D721Med (cell line): ENCODE data around the gene NPNT.
"Not testable (repeated sequence)": the region's sequence is repeated elsewhere in the genome, so short reads cannot be mapped to it uniquely, and the experiment has no call there.

ENCODE experiments used
- DNase-seq: peaks from one replicate; pipeline ENCODE4 v3.0.0; 2011; ENCODE audit warnings: low spot score; ENCODE audit not compliant: insufficient read length
- FAIRE-seq: peaks from 2 replicates; lab custom pipeline; 2011; peaks lifted over from hg19 to GRCh38; lab: Jason Lieb, UNC
- TF ChIP-seq, protein P1 (sequence below): IDR thresholded peaks from 2 replicates; pipeline ENCODE4 v1.5.1; 2012; ENCODE audit warnings: mild to moderate bottlenecking, control low read depth; ENCODE audit not compliant: insufficient read depth; ENCODE audit errors: missing control alignments

Gene NPNT

GRCh38 chr4:105894660-105895582 lies at the start of gene NPNT:
NPNT (plus strand) TSS chr4:105895471; CDS start chr4:105895653, 182 bp downstream.
- TF ChIP-seq, protein P1, sequence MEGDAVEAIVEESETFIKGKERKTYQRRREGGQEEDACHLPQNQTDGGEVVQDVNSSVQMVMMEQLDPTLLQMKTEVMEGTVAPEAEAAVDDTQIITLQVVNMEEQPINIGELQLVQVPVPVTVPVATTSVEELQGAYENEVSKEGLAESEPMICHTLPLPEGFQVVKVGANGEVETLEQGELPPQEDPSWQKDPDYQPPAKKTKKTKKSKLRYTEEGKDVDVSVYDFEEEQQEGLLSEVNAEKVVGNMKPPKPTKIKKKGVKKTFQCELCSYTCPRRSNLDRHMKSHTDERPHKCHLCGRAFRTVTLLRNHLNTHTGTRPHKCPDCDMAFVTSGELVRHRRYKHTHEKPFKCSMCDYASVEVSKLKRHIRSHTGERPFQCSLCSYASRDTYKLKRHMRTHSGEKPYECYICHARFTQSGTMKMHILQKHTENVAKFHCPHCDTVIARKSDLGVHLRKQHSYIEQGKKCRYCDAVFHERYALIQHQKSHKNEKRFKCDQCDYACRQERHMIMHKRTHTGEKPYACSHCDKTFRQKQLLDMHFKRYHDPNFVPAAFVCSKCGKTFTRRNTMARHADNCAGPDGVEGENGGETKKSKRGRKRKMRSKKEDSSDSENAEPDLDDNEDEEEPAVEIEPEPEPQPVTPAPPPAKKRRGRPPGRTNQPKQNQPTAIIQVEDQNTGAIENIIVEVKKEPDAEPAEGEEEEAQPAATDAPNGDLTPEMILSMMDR, result no peak
- no peak for FAIRE-seq
- peak; percentile 11 for DNase-seq

- TF ChIP-seq, protein P1, result no peak
- DNase-seq (no peak), FAIRE-seq (no peak)
Observed at GRCh38 chr4:105845559-105845958, 49.7 kb upstream of the NPNT start.

DNA sequence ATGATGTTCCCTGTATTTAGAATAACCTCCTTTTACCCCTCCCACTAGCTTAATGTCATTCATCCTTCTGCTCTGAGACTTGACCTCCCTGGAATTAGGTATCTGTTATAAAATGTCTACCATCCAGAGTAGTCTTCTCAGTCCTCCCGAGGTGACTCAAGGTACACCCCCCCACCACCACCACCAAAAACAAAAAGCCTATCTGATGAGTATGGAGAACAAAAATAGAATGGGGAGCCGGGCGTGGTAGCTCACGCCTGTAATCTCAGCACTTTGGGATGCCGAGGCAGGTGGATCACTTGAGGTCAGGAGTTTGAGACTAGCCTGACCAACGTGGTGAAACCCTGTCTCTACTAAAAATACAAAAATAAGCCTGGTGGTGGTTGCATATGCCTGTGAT lies 46.9 kb upstream of the NPNT start:
- not testable (repeated sequence) for DNase-seq, FAIRE-seq

DNA sequence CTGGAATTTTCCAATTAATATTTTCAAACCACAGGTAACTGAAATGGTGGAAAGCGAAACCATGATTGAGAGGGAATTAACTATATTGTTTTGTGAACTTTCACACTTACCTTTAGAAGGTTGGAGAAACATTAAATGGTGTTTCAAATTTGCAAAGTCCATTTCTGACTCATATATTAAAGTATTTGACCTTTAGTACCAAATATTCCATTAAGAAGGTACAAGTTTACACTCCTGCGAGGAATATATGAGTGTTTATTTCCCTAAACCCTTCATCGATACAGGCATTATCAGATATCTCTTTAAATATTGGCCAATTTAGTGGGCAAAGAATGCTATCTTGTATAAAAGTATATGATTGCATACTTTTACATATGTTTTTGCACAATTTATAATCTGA lies 44.1 kb upstream of the NPNT start:
- DNase-seq, result no peak
- no peak for FAIRE-seq

DNA sequence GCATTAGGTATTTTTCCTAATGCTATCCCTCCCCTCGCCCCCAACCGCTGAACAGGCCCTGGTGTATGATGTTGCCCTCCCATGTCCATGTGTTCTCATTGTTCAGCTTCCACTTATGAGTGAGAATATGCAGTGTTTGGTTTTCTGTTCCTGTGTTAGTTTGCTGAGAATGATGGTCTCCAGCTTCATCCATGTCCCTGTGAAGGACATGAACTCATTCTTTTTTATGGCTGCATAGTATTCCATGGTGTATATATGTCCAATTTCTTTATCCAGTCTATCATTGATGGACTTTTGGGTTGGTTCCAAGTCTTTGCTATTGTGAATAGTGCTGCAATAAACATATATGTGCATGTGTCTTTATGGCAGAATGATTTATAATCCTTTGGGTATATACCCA lies 43.0 kb upstream of the NPNT start:
- not testable (repeated sequence) for FAIRE-seq, DNase-seq

More for the DNA sequence above, 44.1 kb upstream of the NPNT start:
- TF ChIP-seq, protein P1, result no peak

- DNase-seq, result no peak
- TF ChIP-seq, protein P1, result no peak
- FAIRE-seq, result no peak
Observed at GRCh38 chr4:105858466-105859040, 36.7 kb upstream of the NPNT start.

DNA sequence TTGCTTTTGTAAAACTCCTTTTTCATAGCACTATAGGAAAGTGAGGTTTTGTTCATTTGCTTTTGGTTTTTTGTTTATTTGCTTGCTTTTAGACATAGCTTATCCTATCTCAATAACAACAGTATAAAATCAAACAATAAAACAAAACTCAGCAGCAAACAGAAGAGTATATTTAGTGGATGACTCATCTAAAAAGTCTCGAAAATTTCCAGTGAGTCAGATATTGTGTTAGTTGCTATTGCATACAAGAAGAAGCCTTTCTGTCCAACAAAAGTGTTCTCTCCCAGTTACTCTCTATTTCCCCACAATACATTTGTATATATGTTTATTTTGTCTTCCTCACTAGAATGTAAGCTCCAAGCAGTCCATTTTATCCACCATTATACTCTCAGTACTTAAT lies 36.0 kb upstream of the NPNT start:
- TF ChIP-seq, protein P1, result no peak
- FAIRE-seq (no peak), DNase-seq (no peak)

DNA sequence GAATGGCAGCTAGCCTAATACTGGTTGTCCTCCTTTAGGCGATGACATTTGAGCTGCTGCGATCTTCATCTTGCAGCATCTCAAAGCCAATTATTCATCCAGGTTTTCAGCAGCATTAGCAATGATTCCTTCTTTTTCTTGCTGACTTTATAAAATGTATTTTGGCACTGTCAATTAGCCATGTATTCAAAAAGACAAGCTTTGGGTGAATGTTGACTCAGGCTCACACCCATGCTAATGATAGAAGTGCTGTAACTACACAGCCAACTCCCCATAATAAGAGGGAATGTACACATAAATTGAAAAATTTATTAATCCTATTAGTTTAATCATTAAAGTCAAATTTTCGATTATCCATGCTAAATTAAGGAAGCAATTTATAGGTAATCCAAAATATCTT lies 24.3 kb upstream of the NPNT start:
- FAIRE-seq (no peak), DNase-seq (no peak)
- TF ChIP-seq, protein P1, result no peak
